ENCODE results near the gene DAB2. TPM values are rescaled to one million over a fixed set of nuclear protein-coding genes. Genes with fewer than 3 reads are reported as not detected.

Gene DAB2
- total and polyA plus RNA-seq, 2 of the 8 experiments (the other 6 are each of a cell fraction or from before 2014, with no cell fraction given): 2.6 to 4.9 TPM

- H3K23me2 ChIP-seq (ENCODE audit: low read depth, low read length): no peaks in the 10 kb centered on the region
- no peaks in the 10 kb centered on the region for H3K79me2 ChIP-seq (ENCODE audit: control insufficient read depth in 1 of 2, insufficient read depth in 2 of 2, low read length in 2 of 2)
- H2AFZ ChIP-seq (ENCODE audit: low read length): no peak overlapping the region
- no peaks in the 10 kb centered on the region for H3K36me3 ChIP-seq (ENCODE audit: control insufficient read depth in 2 of 4, insufficient read depth in 4 of 4, low read length in 3 of 4)
- H3K27ac ChIP-seq (ENCODE audit: low read depth, low read length): no peak overlapping the region
- no peaks in the 10 kb centered on the region for H3K79me1 ChIP-seq (ENCODE audit: low read depth, low read length)
- H3K4me1 ChIP-seq (replicated peaks in 1 of 4; ENCODE audit: control insufficient read depth in 3 of 4, insufficient read depth in 4 of 4, low read length in 3 of 4): no peaks in the 10 kb centered on the region
- H3K23ac ChIP-seq (ENCODE audit: insufficient read length): no peak overlapping the region
- TF ChIP-seq MAFK (IDR thresholded peaks at IDR 0.05; ENCODE audit: low read depth, low read length): no peak
- TF ChIP-seq TAF1 (IDR thresholded peaks at IDR 0.05; ENCODE audit: low read depth, low read length): no peak
- no peak for TF ChIP-seq CHD1 (IDR thresholded peaks at IDR 0.05; ENCODE audit: low read depth, low read length)
- no peak for TF ChIP-seq PHF8 (conservative IDR thresholded peaks at IDR 0.05; ENCODE audit: low read depth, low read length)
- no peak for TF ChIP-seq POLR2AphosphoS5 (IDR thresholded peaks at IDR 0.05; ENCODE audit: low read depth, low read length)
- no peak for TF ChIP-seq EZH2 (IDR thresholded peaks at IDR 0.05; ENCODE audit: low read depth, low read length, severe bottlenecking)
- TF ChIP-seq BCL11A (IDR thresholded peaks at IDR 0.05; ENCODE audit: low read depth in 2 of 2, low read length in 2 of 2): no peak
- TF ChIP-seq RBBP5 (IDR thresholded peaks at IDR 0.05; ENCODE audit: borderline replicate concordance, low read depth, low read length): no peak
- no peak for TF ChIP-seq KDM1A (IDR thresholded peaks at IDR 0.05; ENCODE audit: borderline replicate concordance, low read length)
- no peak for TF ChIP-seq ATF2 (IDR thresholded peaks at IDR 0.05; ENCODE audit: low read length)
- no peak for TF ChIP-seq BACH1 (IDR thresholded peaks at IDR 0.05; ENCODE audit: low read length)
- TF ChIP-seq RXRA (IDR thresholded peaks at IDR 0.05; ENCODE audit: insufficient read depth, low read depth, low read length): no peak
- no peak overlapping the region for H4K5ac ChIP-seq (ENCODE audit: insufficient read length, low read depth, low read length)
- H3K18ac ChIP-seq (ENCODE audit: extremely low read depth, low read length): no peak overlapping the region
- H3K4me3 ChIP-seq (ENCODE audit: extremely low read depth in 1 of 4, insufficient read depth in 2 of 4, low read depth in 3 of 4, low read length in 4 of 4): no peak overlapping the region
- ChIA-PET CTCF (ENCODE audit: partially characterized antibody) (interaction anchor here (1.5 kb wide), 1 partner anchor 9 kb away, joined by 3 read pairs; no protein-coding TSS in a partner anchor), POLR2A (ENCODE audit: partially characterized antibody) (no interaction called here)
- no peak overlapping the region for H2BK15ac ChIP-seq (ENCODE audit: low read length)
- no peak overlapping the region for H4K8ac ChIP-seq (ENCODE audit: extremely low read depth, insufficient read depth, low read length)
- H3K14ac ChIP-seq (ENCODE audit: insufficient read length): no peak overlapping the region
- H3K9ac ChIP-seq (replicated peaks in 1 of 4; ENCODE audit: extremely low read depth in 1 of 4, low read depth in 3 of 4, low read length in 3 of 4): no peak overlapping the region
- no peak overlapping the region for H2BK12ac ChIP-seq (ENCODE audit: low read depth, low read length)
- no peak overlapping the region for H3K4me2 ChIP-seq (ENCODE audit: insufficient read depth in 1 of 2, low read depth in 2 of 2, low read length in 2 of 2)
- DNase-seq (ENCODE audit: low read depth in 1 of 2, low spot score in 2 of 2) (no peak), FAIRE-seq (no peak)
- no peak overlapping the region for H2BK5ac ChIP-seq (ENCODE audit: low read depth, low read length)
- H2BK120ac ChIP-seq (replicated peaks; ENCODE audit: low read depth, low read length): no peak overlapping the region
- H3K4ac ChIP-seq (replicated peaks; ENCODE audit: insufficient read length, low read depth, low read length): no peak overlapping the region
- H4K20me1 ChIP-seq (replicated peaks in 1 of 2; ENCODE audit: control insufficient read depth in 1 of 2, insufficient read depth in 2 of 2, low read length in 2 of 2): no peaks in the 10 kb centered on the region
- H3K27me3 ChIP-seq (replicated peaks in 1 of 4; ENCODE audit: control insufficient read depth in 3 of 4, extremely low read depth in 1 of 4, insufficient read depth in 3 of 4, low read length in 3 of 4): no peaks in the 10 kb centered on the region
- no peaks in the 10 kb centered on the region for H3K9me3 ChIP-seq (ENCODE audit: insufficient read depth in 2 of 2, low read depth in 1 of 2, low read length in 1 of 2)
- no peak overlapping the region for H3K56ac ChIP-seq (replicated peaks; ENCODE audit: insufficient read length, low read depth, low read length)
- H2AK5ac ChIP-seq (ENCODE audit: low read depth, low read length): no peak overlapping the region
- H2BK20ac ChIP-seq (ENCODE audit: low read length): no peak overlapping the region
- no peak overlapping the region for H4K91ac ChIP-seq (replicated peaks; ENCODE audit: insufficient read length, low read length)
Measured at GRCh38 chr5:39459907-39460306, 35.1 kb upstream of the DAB2 start.
